NCI-H1048 (cell line): ENCODE measurements around the gene PAFAH2.

ENCODE experiments used
- DNase-seq: peaks from one replicate; lab custom pipeline; 2025; lab: John Stamatoyannopoulos, UW

The PAFAH2 gene

DNA sequence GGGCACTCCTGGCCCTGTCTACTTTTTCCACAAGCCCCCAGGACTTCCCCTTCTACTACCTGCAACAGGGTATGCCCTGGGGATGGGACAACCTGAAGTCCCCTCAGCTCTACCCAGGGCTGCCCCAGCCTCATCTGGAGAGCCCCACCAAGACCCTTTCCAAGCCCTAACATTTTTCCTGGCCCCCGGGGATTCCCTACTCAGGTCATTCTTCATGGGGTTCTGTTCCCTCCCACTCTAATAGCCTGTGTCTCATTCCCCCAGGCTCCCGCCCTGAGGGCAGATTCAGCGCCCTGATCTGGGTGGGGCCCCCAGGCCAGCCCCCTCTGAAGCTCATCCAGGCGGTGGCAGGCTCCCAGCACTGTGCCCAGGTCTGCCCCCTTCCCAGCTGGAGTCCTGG lies 33.3 kb upstream of the PAFAH2 start:
- DNase-seq, result no peak

DNA sequence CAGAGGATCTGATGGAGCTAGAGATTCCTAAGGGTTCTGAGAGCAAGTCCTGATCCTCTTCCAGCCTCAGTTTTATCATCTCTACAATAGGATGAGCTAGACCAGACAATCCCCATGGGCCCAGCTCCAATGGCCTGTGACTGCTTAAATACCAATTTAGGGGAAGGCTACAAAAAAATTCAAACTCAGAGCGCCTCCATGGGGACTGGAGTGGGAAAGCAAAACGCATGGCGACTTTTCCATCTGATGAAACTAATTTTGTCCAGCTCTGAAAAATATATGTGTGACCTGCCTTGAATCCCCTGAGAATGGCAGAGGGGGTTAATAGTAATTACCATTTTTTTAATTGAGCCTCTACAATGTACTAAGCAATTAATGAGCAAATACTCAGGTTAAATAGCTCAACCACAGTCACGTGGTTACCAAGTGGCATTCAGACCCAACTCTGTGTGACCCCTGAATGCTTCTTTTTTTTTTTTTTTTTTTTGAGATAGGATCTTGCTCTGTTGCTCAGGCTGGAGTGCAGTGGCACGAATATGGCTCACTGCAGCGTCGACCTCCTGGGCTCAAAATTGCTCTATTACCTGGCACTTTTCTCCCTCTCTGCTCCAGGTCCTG lies 32.1 kb upstream of the PAFAH2 start:
- no peak for DNase-seq

DNA sequence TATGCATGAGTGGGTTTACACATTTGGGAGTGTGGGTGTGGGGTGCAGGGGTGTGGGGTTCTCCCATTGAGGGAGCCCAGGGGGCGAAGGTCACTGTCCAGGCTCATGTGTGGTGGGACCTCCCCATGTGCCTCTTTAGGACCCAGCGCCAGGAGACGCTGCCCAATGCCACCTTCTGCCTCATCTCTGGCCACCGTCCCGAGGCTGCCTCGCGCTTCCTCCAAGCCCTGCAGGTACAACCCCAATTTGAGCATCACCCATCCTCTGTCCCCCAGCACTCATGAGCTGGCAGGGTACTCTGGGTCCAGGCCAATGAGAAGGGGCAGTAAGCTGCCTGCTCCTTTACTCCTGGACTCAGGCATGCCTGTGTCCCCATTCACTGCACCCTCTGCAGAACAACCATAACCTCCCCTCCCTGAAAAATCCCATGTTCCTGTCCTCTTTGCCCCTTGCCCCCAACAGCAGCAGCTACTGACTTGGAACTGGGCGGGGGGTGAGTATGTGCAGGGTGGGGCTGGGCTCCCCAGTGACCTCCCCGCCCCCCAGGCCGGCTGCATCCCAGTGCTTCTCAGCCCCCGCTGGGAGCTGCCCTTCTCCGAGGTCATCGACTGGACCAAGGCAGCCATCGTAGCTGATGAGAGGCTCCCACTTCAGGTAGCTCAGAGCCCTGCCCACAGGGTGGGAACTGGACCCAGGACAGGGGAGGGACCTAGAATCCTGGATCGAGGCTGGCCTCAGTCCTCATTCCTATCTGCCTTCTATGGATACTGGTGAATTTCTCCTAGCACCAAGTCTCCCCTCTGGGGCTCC lies 31.4 kb upstream of the PAFAH2 start:
- no peak for DNase-seq

DNA sequence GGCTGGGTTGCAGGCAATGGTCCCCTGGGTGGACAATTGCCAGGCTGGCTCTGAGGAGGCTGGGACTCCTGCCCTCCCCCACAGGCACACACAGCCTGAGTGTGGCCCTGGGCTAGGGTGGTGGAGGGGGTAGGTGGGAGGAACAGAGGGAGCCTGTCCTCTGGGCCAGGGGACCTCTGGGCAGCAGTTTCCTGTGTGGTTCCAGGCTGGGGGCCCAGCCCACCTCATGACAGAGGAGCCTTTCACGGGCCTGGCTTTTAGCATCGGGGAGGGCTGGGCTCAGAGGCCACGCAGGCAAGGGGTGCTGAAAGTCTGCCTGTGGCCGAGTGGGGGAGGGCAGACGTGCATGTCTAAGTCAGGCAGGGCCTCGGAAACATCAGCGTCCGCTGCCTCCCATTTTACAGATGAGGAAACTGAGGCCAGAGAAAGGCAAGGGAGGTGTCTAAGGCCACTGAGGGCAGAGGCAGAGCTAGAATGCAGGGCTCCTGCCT lies 30.7 kb upstream of the PAFAH2 start:
- no peak for DNase-seq

DNA sequence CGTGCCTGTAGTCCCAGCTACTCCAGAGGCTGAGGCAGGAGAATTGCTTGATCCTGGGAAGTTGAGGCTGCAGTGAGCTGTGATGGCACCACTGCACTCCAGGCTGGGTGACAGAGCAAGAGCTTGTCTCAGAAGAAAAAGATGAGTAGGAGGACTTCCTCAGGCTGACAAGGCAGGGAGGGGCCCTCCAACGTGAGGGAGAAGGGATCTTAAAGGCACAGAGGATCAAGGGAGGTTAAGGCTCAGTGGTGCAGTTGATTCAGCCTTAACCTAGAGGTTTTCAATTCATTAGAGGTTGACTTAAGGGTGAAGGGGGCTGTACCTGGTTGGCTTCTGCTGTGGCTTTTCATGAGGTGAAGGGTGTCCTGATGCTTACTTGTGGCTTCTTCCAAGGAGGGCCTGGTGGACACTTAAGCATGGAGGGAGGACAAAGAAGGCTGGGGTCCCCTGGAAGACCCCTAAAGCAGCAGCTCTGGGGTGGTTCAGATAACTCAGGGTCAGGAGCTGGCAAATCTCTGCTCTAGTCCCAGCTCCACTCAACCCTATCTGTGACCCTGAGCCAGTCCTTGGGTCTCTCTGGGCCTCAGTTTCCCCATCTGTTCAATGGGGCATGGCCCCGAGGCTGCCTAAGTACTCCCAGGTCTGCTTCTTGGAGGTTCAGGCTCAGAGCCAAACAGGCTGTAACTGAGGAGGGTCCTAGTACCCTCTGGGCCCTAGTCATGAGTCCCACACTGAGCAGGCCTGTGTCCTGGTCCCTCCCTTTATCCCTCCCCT lies 30.0 kb upstream of the PAFAH2 start:
- no peak for DNase-seq

DNA sequence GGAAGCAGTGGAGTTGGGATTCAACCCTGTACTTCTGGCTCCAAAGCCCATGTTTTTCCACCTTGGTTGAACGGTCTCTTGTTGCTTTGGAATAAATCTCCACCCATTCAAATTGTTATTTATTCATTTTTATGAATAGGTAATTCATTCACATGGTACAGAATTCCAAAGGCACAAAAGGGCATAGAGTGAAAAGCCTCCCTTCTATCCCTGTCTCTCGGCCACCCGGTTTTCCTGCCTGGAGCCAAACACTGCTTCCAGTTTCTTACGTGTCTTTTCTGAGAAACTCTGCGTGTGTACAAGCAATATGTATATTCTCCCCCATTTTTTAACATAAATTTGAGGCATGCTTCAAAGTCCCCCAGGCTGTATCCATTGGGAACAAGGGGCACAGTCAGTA lies 27.7 kb upstream of the PAFAH2 start:
- no peak for DNase-seq

DNA sequence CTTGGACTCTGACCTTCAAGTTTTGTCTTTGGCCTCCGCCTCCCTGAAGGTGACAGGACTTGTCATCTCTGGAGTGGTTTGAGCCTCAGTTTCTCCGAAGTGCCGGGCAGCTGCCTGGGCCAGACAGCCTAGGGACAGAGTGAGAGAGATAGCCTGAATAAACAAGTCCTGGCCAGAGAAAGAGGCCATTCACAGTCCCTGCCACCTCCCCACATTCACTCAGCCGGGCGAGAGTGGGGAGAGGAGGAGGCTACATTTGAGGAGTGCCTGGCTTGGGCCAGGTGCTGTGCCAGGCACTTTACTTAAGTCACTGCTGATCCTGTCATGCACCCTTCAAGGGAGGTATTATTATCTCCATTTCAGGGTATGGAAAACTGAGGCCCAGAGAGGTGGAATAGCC lies 27.2 kb upstream of the PAFAH2 start:
- no peak for DNase-seq

DNA sequence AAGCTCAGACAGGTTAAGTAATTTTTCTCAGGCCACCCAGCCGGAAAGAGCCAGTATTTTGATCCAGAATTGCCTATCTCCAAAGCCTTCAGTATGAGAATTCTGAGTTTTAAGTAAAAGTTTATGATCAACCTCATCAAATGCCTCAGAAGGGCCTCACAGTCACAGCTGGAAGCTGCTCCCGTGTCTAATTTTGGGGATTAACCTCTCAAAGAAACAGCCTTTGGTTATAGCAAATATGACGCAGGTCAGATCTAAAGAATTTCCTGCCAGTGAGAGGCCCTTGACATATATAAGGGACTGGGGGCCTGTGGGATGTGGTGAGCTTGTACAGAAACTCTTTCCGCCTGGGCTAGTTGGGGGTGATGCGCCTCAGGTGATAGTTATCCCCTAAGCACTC lies 26.0 kb upstream of the PAFAH2 start:
- no peak for DNase-seq

DNA sequence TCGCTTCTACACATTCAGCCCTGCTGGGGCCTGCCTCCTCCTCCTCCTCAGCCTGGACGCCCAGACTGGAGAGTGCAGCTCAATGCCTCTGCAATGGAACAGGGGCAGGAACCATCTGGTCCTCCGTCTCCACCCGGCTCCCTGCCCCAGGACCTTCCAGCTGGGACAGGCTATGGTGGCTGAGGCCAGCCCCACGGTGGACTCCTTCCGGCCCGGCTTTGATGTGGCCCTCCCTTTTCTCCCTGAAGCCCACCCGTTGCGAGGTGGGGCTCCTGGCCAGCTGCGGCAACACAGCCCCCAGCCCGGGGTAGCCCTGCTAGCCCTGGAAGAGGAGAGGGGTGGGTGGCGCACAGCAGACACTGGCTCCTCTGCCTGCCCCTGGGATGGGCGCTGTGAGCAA lies 25.1 kb upstream of the PAFAH2 start:
- no peak for DNase-seq

DNA sequence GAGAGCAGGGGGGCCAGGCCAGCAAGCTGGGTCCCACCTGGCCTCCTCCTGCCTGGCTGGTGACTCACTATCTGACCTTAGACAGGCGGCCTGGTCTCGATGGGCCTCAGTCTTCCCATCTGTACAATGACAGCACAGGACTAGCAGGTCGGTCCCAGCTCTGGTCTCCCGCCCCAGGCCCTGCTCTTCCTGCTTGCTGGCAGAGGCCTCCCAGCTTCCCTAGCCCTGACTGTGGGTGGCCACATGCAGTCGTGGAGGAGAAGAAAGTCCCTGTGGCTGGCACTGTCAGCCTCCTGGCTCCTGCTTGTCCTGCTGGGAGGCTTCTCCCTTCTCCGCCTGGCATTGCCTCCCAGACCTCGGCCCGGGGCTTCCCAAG lies 24.5 kb upstream of the PAFAH2 start:
- no peak for DNase-seq

DNA sequence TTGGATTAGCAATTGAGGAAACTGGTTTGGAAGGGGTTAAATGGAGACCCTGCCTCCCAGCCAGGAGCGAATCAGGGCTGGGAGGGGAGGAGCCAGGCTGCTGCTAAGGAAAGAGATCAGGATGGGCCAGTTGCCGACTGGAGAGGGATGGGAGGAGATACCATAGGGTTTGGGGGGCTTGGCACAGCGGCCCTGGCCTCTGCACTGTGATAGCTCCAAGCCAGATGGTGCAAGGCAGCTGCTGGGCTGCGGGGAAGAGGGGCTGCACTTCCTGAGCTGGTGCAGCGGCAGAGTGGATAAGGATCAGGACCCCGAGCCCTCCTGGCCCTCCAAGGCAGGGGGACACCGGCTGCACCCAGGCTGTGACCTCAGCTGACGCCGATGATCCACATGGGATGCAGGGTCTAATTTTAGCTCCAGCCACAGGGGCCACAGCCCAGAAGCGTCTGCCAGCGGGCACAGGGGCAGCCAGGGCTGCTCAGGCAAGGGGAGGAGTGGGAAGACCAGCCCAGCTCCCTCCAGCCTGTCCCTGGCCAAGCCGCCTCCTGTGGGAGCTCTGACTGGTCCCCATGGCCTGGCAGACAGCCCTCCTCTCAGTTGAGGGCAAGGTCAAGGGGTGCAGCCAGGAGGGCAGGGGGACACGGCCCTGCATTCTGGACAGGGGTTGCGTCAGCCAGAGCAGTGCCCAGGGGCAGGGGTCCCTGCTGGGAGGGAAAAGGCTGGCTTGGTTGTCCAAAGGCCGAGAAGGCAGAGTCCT lies 24.0 kb upstream of the PAFAH2 start, which contains the start of gene EXTL1:
EXTL1 (plus strand) TSS at position 129 of the 757 bp plus-strand sequence. CDS start 872 bp downstream, outside the sequence.
- no peak for DNase-seq

DNA sequence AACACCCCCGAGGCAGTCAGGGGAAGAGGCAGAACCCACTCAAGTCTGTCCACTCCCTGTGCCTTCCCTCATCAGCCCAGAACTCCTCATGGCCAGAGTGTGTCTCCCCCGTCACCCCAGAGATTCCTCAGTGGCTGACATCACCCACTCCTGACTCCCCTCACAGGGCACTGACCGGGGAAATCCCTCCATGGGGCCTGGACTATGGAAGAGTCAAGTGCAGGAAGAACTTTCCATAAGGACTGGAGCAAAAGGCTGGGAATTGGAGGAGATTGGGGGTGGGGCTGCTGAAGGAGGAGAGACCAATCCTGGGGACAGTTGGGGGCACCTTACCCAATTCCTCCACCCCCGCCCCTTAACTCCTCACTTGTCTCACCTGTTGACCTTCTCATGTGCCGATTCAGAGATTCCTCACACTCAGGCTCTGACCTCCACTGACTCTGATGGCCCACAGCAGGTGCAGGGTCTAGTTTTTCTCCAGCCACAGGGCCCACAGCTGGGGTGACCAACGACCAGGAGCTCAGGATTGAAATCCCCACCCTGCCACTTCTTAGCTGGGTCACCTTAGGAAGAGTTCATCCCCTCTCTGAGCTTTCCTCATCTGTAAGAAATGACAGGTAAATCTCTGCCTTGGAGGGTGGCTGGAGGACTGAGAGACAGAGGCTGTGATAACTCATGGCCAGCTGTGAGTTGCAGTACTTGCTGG lies 23.2 kb upstream of the PAFAH2 start:
- no peak for DNase-seq

DNA sequence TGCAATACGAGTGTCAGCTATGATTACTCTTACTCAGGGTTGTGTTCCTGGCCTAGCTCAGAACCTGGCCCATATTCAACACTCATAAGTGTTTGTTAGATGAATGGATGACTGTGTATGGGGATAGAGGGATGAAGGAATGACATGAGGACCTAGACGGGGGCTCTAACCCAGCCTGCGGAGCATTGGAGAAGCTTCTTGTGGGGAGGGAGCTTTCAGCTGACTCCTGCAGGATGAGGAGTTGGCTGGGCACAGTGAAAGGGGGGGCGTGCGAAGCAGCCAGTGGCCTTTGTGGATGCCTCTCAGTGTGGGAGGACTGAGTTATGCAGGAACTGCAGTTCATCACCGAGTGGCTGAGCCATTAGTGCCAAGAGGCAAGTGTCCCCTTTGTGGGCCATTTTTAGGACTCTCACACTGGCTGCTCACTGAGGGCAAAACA lies 22.5 kb upstream of the PAFAH2 start:
- DNase-seq, result no peak

DNA sequence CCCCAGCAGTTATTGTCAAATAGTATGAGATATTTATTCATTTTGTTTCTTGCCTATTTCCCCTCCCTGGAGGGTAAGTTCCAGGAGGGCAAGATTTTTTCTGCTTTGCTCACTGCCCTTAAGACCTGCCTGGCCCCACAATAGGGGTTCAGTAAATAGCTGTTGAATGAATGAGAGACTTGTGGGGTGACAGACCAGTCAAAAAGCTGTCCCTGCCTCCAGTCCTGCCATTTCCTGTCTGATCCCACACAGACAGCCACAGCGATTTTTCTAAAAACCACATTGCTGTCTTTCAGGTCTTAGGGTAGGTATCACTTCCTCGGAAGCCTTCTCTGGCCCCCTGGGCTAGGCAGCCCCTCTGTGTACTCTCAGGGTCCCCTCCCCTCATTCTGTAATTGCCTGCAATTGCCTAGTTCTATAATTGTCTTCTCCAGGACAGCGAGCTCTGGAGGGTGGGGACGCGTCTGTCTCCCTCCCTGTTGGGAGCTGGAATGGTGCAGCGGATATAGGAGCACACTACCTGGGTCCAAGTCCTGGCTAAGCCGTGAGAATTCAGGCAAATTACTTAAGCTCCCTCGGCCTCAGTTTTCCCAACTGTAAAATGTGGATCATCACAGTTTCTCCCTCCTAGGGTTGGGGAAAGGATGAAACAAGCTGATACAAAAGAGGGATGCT lies 21.9 kb upstream of the PAFAH2 start:
- DNase-seq, result no peak

DNA sequence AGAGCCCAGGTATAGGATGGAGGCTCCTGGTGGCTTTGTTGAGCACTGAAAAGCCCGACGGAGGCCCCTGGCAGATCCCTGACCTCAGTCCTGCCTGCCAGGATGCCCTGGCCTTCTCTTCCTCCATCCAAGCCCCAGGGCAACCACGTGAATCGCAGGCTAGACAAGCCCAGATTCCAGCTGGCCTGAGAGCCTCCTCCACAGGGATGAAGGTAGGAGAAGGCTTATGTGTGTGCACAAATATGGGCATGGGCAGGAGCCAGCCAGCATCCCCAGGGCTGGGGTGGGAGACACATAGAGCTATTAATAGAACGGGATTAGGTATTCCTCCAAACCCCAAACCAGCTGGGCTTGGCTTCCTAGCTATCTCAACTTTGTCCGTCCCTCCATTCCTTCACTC lies 19.7 kb upstream of the PAFAH2 start:
- no peak for DNase-seq

DNA sequence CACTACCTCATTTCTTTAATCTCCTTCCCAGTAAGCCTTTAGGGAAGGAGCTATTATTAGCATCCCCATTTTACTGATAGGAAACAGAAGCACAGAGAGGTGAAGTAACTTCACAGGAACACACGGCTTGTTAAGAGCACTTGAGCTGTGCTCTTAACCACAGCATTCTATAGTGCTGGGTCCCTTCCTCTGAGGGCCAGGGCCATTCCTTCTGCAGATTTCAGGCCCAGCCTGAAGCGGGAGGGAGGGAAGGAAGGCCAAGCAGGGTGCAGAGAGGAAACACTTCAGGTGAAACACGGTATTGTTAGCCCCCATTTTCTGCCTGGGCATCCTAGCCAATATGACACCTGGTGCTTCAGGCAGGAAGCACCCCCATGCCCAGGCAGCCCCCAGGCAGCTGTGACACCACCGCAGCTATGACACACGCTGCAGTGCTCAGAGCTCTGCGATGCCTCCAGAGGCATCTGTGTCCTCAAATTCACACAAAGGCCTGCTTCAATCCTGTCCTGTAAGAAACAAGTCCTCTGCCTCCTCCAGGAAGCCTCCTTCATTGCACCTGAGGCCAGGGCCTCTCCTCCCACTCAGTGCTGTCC lies 19.2 kb upstream of the PAFAH2 start:
- DNase-seq, result no peak

DNA sequence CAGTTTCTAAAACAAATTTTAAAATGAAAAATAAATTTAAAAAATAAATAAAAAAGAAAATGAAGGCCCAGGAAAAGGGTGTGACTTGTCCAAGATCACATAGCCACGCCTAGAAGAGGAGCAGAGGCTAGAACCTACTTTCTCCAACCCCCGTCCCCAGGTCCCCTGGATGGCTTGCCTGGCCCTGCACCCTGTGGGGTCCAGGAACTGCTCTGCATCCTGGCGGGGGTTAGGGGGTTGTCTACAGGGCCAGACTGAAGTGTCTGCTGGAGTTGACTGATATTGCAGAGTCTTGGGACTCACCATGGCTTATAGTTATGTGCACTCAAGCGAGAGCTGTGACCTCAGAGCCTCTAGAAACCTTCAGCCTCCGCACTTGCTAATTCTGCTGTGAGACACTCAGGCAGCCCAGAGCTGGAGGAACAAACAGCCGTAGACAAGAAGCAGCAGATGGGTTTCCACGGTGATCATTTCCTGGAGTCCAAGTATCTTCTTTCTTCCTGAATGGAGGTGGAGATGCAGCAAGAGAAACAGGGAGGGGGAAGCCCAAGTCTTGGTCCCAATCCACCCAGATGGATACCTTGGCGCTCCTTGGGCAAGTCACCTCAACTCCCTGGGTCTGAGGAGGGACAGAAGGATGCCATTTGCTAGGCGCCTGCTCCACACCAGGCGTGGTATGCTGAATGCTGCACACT lies 18.5 kb upstream of the PAFAH2 start:
- no peak for DNase-seq

DNA sequence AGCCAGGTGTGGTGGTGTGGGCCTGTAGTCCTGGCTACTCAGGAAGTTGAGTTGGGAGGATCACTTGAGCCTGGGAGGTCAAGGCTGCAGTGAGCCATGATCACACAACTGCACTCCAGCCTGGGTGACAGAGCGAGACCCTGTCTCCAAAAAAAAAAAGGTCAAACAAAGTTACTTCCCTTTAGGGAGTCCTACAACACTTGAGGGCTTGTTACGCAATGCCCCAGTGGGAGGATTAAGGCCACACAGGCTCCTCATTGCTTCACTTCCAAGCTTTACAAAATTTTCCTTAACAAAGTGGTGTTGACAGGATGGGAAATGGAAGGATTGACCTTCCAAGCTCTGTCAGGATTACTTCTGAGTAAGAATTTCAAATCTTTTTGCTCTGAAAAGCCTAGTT lies 17.5 kb upstream of the PAFAH2 start:
- no peak for DNase-seq

DNA sequence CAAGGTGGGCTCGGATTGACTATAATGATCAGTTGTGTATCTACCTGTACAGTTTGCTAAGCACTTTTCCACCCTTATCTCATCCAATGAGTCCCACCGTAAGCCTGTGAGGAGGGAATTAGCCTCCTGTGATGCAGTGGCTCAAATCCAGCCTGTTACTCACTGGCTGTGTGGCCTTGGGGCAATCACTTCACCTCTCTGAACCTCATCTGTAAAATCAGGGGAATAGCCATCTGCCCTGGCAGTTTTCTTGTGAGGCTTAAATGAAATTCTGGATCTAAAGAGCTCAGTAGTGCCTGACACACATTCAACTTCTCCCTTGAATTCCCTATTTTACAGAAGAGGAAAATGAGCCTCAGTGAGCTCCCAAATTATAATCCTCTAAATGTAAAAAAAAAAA lies 16.3 kb upstream of the PAFAH2 start:
- DNase-seq, result no peak

DNA sequence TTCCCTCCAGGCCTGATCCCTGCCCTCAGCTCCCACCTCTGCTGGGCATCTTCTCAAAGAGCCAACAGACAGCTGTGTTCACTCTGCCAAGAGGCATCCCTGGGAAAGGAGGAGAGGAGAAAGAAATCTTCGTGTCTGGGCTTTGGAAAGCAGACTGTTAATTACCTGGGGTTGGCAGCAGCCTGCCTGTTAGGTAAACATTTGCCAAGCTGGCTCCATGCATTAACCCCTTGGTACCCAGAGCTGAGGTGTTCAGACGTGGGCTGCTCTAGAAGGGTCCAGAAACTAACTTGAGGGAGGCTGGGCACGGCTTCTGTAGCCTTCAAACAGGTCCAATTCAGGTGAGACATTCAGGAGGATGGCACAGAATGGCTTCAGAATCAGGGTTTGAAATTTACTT lies 15.0 kb upstream of the PAFAH2 start:
- DNase-seq, result no peak
